DND-41 (cell line): ENCODE results near the gene C1orf116.

Experiments
- CTCF ChIP-seq: IDR thresholded peaks from 2 replicates; pipeline ENCODE4 v1.5.1; 2012; ENCODE audit warnings: borderline replicate concordance, low read length, moderate library complexity, mild to moderate bottlenecking; ENCODE audit not compliant: poor library complexity, severe bottlenecking; ENCODE audit errors: extremely low read depth
- EZH2 ChIP-seq: IDR thresholded peaks from 3 replicates; pipeline ENCODE4 v1.6.1; 2012; ENCODE audit warnings: borderline replicate concordance, low read depth, mild to moderate bottlenecking, moderate library complexity, low read length, inconsistent platforms; ENCODE audit not compliant: severe bottlenecking

- TF ChIP-seq CTCF (no peak), EZH2 (no peak)
These were observed 57.2 kb downstream of the C1orf116 start for GRCh38 chr1:206975306-206975705.
